Putamen (tissue), 1 donor: ENCODE data around the gene GSAP.
"Not testable (repeated sequence)": the region's sequence is repeated elsewhere in the genome, so short reads cannot be mapped to it uniquely, and the experiment has no call there.

Source experiments
- DNase-seq: peaks from one replicate; pipeline ENCODE4 v3.0.0-alpha.2; 2016; ENCODE audit warnings: low spot score

The GSAP gene, protein sequence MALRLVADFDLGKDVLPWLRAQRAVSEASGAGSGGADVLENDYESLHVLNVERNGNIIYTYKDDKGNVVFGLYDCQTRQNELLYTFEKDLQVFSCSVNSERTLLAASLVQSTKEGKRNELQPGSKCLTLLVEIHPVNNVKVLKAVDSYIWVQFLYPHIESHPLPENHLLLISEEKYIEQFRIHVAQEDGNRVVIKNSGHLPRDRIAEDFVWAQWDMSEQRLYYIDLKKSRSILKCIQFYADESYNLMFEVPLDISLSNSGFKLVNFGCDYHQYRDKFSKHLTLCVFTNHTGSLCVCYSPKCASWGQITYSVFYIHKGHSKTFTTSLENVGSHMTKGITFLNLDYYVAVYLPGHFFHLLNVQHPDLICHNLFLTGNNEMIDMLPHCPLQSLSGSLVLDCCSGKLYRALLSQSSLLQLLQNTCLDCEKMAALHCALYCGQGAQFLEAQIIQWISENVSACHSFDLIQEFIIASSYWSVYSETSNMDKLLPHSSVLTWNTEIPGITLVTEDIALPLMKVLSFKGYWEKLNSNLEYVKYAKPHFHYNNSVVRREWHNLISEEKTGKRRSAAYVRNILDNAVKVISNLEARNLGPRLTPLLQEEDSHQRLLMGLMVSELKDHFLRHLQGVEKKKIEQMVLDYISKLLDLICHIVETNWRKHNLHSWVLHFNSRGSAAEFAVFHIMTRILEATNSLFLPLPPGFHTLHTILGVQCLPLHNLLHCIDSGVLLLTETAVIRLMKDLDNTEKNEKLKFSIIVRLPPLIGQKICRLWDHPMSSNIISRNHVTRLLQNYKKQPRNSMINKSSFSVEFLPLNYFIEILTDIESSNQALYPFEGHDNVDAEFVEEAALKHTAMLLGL

DNA sequence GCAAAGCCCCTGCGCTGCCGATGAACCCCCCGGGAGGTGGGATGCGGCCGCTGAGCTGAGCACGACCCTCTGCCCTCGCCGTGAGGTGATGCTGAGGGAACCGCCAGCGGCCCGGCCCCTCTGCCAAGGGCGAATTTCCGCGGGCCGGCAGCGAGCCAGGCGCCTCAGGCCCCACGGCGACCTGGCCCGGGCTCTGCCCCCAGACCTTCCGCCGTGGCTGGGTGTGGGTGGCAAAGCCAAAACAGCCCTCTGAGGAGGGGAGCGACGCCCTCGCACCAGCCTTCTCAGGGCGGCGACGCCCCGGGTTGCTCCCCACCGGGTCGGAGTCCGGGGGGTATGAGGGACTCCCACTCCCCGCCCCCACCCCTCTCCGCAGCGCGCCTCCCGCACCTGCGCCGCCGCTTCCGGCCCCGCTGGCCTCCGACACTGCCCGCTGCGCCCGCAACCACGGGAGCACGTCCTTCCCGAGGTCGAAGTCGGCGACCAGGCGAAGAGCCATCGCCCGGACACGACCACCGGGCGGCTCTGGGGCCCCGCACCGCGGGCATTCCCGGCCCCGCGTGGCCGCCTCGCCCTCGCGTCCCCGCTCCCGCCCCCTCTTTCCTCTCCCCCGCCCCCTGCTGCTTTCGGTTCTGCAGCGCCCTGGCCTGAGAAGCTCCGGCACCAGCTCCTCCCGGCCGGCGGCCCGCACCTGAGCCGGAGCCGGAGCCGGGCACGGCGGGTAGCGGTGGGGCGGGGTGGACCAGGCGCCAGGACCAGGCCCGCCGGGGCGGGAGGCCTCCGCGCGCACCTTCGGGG lies at the start of gene GSAP:
GSAP (minus strand) TSS at position 527 of the 798 bp plus-strand sequence; CDS start at position 499, 28 bp downstream.
- peak; percentile 35 for DNase-seq

DNA sequence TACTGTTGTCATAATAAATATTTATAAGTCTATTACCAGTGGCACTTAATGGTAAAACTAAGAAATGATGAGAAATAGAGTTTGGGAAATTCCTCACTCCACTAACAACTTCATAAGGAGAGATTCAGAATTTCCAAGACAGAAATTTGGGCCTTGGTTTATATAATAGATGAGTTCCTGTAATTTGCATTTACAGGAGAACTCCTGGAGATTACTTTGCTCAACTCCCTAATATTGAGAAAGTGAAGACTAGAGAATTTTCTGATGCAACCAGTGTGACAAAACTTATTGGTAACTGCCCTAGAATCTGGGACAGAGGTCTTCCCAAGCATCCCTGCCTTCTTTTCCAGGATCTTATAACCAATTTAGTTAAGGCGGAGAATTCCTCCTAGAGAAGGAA lies 49.1 kb upstream of the GSAP start:
- DNase-seq: no peak

DNA sequence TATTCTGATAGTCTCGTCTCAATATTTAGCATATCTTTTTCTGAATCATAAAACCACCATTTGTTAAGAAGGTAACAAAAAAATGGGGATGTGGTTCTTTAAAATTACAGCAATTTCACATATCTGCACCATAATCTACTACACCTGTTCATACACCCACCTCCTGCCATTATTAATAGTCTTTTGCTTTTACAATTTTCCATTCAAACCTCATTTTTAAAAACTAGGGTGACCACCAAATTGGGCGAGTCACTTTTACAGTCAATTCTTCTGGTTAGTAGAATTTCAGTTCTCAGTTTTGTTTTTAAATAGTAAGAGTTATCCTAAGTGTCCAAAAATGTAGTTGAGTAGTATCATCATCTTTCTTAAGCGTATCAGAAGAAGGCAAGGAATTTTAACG lies 48.4 kb upstream of the GSAP start:
- no peak for DNase-seq

DNA sequence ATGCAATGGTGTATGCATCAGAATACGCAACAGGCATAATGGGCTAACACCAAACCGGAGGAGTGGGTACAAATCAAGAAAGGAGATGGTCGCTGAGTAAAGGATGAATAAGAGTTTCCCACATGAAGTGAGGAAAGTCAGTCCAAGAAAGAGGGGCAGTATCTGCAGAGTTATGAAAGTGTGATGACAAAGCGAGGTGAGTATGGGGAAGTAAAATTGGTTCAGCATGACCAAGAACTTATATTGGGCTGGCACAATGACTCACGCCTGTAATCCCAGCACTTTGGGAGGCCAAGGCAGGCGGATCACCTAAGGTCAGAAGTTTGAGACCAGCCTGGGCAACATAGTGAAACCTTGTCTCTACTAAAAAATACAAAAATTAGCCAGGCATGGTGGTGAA lies 47.5 kb upstream of the GSAP start:
- DNase-seq: not testable (repeated sequence)

DNA sequence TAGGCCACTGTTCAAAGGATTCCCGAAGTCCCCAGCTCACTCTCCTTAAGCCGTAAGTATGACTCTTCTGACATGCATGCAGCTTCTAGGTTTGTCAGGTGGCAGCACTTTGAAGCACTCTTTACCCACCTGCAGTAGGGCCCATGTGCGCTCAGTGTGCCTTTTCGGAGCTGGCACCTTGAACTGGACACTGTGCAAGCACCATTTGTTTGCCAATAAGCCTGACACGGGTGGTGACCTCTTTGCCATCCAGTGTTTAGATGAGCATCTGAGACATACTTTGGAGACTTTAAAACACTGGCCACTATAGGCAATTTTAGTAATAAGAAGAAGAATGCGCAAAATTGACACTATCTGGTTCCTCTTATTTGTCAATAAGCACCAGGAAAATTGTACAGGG lies 45.7 kb upstream of the GSAP start:
- DNase-seq: no peak

DNA sequence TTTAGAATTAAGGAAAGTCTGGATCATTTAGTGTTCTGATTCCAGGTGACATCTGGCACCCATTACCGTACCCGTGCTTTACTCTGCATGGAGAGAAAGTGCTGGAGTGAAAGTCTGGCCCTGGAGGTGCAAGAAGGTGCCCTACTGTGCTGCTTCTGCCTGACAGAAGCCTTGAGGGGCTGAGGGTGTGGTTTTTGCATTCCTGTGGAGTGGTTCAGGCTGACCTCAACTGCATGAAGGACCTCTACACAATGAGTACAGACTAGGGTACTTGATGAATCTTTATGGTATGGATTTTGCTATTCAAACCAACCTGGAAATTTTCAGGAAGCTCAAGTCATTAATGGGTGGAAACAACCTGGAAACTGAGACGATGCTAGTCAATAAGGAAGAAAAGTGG lies 45.1 kb upstream of the GSAP start:
- DNase-seq: no peak

DNA sequence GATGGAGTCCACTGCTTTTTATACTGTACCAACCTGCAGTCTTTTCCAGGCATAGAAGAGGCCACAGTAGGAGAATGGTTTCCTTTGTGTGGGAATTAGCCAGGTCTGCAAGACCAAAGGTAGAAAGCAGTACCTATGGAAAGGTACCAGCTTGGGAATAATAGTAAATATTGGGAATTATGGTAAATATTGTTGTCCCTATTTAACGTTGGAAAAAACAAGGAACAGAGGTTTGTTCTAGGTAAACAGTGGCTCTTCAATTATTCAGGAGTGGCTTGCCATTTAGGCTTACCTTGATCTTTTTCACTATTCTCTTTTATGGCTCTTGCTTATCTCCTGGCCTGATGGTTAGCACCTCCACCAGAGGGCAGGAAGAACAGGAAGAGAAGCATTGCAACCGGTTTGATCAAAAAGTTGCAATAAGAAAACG lies 43.9 kb upstream of the GSAP start:
- DNase-seq: no peak

DNA sequence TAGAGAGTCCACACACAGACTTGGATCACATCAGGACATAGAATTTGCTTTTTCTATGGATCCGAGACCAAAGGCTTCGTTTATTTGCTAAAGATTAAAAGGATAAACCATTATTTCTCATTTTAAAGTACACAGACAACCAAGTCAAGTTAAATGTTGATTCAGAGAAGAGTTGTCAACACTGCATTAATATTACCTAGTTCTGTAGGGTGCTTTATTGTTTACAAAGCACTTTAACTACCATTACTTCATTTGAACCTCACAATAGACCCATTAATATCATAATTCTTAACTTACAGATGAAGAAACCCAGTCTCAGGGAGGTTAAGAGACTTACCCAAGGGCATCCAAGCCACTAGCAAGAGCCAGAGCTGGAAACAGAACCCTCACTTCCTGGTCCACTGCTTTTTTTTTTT lies 43.2 kb upstream of the GSAP start:
- no peak for DNase-seq

DNA sequence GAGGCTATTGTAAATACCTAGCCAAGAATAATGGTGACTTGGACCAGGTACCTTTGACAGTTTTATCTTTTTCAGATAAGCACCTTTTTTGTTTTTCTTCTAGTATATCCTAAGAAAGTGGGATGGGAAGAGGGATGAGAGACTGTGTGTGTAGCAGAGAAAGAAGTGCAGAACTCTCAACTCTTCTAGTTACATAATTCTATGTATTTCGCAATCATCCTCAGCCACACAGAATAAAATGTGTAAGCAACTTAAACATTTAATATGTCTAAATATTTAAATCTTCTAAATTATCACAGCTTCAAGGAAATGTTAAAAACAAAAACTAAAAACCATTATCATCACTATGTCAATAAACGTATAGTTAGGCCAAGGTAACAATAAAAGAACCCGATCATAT lies 42.6 kb upstream of the GSAP start:
- no peak for DNase-seq

DNA sequence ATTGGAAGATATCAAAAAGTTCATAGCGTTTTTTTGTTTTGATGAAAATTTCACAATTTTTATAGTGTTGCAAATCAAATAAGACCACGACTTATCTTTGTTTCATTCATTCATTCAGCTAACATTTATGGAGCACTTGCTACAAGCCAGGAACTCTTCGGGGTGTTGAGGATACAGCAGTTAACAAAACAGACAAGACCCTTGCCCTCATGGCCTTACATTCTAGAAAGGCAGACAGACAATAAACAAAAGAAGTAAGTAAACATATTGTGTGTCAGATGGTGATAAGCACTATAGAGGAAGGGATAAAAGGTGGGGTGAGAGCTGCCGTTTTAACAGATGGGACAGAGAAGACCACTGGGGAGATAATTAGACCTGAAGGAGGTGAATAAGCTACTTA lies 41.6 kb upstream of the GSAP start:
- DNase-seq: no peak

DNA sequence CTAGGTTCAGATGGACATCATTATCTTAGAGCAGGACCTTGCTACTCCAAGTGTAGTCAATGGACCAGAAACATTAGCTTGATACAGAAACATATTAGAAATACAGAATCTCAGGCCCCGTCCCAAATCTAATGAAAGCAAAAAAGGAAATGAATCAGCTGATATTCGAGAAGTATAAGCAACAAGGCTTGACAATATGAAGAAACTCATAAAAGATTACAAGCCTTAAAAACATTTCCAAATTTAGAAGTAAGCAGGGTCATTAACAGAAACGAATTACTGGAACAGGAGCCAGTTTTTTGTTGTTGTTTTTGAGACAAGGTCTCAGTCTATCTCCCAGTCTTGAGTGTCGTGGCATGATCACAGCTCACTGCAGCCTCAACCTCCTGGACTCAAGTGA lies 40.5 kb upstream of the GSAP start:
- no peak for DNase-seq

DNA sequence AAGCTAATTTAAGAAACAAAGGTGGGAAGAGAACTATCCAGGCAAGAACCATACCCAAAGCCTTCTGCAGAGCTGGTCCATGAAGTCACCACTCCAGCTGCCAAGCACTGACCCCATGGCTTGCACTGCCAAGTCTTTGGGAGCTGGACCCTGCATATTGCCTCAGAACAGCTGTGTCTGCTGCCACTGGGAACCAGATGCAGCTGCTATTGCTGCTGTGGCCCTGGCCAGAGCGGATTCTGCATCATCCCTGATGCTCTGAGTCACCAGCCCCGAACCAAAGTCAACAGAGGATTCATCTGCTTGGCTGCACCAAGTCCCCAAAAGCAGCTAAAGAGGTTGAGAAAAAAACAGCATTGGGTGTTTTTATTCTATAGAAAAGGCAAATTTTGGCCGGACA lies 39.2 kb upstream of the GSAP start:
- peak; percentile 84 for DNase-seq

DNA sequence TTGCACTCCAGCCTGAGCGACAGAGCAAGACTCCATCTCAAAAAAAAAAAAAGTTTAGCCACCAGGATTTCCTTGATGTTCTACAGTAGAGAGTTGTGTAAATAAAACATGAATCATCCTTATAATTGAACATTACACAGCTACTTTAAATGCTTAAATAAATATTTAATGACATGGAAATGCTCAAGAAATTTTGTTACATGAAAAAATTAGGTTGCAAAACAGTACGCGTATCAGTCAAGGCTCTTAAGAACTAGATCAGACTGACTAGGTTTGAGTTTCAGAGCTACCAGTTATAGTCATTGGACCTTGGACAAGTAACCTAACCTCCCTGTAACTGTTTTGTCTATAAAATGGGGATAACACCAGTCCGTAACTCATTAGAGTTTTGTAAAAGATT lies 38.7 kb upstream of the GSAP start:
- no peak for DNase-seq

DNA sequence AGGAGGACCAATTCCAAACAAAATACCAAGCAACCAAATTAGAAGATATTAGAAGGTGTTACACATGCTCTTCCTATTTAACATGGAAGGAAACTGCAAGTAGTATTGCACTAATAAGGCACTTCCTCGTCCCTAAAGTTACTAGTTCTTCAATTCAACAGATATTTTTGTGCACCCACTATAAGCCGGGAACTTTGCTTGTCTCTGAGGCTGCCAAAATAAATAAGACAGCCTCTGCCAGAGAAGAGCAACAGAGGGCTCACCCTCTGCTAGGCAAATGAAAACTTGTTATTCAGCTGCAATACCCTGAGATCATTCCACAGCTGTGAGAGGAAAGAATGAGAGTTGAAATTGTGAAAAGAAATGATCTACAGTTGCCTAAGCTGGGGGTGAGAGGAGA lies 37.4 kb upstream of the GSAP start:
- DNase-seq: peak; percentile 39

DNA sequence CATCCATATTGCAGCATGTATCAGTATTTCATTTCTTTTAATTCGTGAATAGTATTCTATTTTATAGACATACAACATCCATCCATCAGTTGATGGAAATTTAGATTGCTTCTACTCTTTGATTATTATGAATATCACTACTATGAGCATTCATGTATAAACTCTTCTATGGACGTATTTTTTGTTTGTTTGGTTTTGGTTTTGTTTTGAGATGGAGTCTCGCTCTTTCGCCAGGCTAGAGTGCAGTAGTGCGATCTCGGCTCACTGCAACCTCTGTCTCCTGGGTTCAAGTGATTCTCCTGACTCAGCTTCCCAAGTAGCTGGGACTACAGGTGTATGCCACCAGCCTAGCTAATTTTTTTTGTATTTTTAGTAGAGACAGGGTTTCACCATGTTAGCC lies 35.8 kb upstream of the GSAP start:
- not testable (repeated sequence) for DNase-seq

DNA sequence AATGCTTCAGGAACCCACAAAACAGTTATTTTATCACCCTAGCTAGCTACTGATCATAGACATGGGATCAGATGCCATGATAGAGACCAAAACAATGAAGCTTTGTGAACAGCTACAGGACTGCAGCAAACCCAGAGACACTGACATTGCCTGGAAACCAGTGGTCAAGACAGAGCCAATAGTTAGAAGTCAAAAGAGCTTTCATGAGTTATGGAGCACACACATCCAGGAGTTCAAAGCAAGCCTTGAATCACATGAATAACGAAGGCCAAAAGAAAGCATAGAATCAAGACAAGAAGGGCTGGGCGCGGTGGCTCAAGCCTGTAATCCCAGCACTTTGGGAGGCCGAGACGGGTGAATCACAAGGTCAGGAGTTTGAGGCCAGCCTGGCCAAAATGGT lies 34.5 kb upstream of the GSAP start:
- DNase-seq: peak; percentile 89

DNA sequence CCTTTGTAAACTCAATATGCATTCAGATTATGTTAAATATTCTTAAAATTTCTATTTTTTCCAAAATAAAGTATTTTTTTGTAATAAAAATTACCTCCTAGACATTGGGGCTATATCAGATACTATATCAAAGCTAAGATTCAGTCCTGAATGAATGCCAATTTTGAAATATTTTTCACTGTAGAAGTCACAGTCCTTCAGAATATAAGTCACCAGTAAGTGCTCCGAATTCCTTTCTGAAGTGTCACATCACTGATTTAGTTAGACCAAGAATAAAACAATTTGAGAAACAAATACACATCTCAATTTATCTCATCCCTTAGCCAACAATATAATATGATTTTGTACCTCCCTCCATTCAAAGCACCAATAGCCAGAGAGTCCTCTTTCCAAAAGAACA lies 33.9 kb upstream of the GSAP start:
- DNase-seq: no peak

DNA sequence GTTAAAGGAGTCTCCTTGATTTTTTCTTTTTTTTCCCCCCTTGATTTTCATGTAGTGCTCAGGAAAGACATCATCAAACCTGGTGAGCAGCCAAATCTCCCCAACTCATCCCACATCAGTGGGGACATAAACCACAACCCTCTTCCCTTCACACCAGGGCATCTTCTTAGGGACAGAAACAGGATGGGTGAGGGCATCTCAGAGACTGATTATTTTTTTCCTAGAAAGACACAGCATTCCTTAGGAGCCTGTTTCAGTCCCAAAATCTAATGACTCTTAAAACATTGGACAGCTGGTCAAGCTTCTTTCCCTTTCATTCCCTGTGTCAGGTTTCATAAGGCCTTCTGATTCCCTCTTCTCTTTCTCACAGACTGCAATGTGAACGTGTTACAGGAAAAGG lies 31.5 kb upstream of the GSAP start:
- DNase-seq: no peak

DNA sequence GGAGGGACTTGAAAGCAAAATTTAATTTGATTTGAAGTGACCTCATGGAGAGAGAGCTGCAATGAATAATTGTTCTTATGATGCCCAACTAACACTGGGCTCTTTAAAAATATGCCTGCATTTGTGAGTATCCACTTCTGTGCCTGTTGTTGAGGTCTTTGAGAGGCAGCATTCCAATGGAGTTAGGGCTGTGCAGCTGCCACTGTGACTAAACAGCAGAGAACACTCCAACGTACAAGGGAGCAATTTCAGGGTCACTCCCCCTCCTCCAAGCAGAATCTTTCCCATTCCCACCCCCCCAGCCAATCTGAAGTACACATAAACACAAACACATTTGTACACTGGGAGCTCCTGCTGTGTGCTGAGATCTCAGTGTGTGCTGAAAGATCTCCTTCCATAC lies 28.0 kb upstream of the GSAP start:
- no peak for DNase-seq

DNA sequence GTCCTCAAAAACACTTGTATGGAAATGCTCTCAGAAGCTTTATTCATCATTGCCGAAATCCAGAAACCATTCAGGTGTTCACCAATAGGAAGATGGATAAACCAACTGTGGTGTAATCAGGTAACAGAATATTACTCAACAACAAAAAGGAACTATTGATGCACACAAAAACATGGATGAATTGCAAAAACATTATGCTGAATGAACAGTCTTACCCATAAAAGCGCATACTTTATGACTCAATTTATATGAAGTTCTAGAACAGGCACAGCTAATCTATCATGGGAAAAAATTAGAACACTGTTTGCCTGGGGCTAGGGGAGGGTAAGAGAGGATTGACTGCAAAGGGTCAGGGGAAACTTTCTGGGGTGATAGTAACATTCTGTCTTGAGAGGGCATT lies 26.9 kb upstream of the GSAP start:
- DNase-seq: no peak

DNA sequence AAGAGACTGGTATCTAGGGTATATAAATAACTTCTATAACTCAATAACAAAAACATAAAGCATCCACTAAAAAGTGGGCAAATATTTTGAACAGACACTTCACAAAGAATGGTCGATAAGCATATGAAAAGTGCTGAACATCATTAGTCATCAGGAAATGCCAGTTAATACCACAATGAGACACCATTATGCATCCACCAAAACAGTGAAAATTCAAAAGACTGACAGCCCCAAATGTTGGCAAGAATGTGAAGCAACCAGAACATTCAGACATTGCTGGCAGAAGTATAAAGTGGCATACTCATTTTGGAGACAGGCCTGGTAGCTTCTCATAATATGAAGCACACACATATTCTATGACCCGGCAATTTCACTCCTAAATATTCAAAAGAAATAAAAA lies 26.5 kb upstream of the GSAP start:
- no peak for DNase-seq

DNA sequence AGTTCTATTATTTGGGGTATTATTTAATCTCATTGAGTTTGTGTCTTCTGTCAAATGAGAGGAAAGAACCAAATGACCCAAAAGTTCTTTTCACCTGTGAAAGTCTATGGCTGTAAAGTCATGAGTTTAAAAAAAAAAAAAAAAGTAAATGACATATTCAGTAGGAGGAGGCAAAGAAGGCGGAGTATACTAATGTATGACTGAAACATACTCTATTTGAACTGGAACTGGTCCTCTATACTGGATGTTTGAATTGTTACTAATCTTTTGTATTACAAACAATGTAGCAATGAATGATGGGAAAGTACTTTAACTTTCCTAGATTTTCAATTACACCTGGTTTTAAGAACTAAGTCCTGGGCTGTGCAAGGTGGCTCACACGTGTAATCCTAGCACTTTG lies 24.9 kb upstream of the GSAP start:
- DNase-seq: no peak

DNA sequence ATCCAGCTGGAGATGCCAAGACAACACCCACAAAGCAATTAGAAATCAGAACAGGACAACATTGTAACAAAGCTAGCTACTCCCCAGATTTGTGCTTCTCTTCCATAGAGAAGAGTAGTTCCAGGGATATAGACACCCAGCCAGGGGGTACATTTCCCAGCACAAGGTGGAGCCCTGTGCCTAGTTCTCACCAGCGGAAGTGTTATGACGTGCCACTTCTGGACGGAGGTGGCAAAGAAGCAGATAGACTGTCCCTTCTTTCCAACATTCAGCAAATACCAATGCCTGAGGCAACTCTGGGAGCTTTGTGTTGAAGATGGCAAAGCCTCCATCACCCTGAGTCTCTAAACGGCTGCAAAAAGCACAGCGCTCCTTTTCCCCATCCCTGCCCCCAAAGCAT lies 23.4 kb upstream of the GSAP start:
- DNase-seq: peak; percentile 74
